Endothelial cell of umbilical vein (primary cell): Measurements from ENCODE around the gene GPR137.

Source experiments
- CTCF ChIP-seq, 2 donors: IDR thresholded peaks; 1 replicate in 1 of 2; 2 replicates in 1 of 2; pipeline ENCODE4 v1.5.1; 2011; ENCODE audit warnings: low read length in 2 of 2, mild to moderate bottlenecking in 2 of 2, moderate library complexity in 2 of 2, control low read depth in 1 of 2, inconsistent platforms in 1 of 2, low read depth in 1 of 2; ENCODE audit not compliant: insufficient read depth in 1 of 2; ENCODE audit errors: extremely low read depth in 1 of 2
- EZH2 ChIP-seq: IDR thresholded peaks from 2 replicates; pipeline ENCODE4 v1.6.1; 2012; ENCODE audit warnings: borderline replicate concordance, low read depth, mild to moderate bottlenecking, moderate library complexity, low read length, inconsistent platforms; ENCODE audit not compliant: severe bottlenecking
- FOS ChIP-seq: IDR thresholded peaks from 2 replicates; pipeline ENCODE4 v1.6.1; 2011; ENCODE audit warnings: mild to moderate bottlenecking, low read length, moderate library complexity, borderline replicate concordance; ENCODE audit not compliant: insufficient read depth
- GATA2 ChIP-seq: IDR thresholded peaks from 2 replicates; pipeline ENCODE4 v1.7.0; 2011; ENCODE audit warnings: low read depth, mild to moderate bottlenecking, moderate library complexity, mixed read lengths, low read length; ENCODE audit not compliant: insufficient read length, insufficient read depth
- JUN ChIP-seq: IDR thresholded peaks from 2 replicates; pipeline ENCODE4 v1.6.1; 2011; ENCODE audit warnings: borderline replicate concordance, low read depth; ENCODE audit not compliant: insufficient read length, insufficient read depth
- MYC ChIP-seq: IDR thresholded peaks from one replicate; pipeline ENCODE4 v1.6.1; 2011; ENCODE audit warnings: mild to moderate bottlenecking, low read depth, low read length
- POLR2A ChIP-seq: IDR thresholded peaks from 2 replicates; pipeline ENCODE4 v1.6.1; 2012; ENCODE audit warnings: low read depth, mild to moderate bottlenecking, control low read depth, low read length
- POLR2AphosphoS5 ChIP-seq: IDR thresholded peaks from 2 replicates; pipeline ENCODE4 v1.6.1; 2012; ENCODE audit warnings: low read depth, mild to moderate bottlenecking, control low read depth, low read length, moderate library complexity; ENCODE audit not compliant: insufficient read depth
- TF ChIP-seq, protein P1 (sequence below): IDR thresholded peaks from 2 replicates; pipeline ENCODE4 v1.6.1; 2011; ENCODE audit not compliant: insufficient read depth, insufficient read length

- TF ChIP-seq POLR2A: no peak
- no peak for TF ChIP-seq CTCF (IDR thresholded peaks at IDR 0.05; ENCODE audit: extremely low read depth in 1 of 2, insufficient read depth in 1 of 2, low read depth in 1 of 2, low read length in 2 of 2)
- no peak for TF ChIP-seq EZH2
- no peak for TF ChIP-seq MYC
- TF ChIP-seq JUN: no peak
- no peak for TF ChIP-seq POLR2AphosphoS5
- TF ChIP-seq, protein P1, sequence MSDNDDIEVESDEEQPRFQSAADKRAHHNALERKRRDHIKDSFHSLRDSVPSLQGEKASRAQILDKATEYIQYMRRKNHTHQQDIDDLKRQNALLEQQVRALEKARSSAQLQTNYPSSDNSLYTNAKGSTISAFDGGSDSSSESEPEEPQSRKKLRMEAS: no peak
- no peak for TF ChIP-seq GATA2
- TF ChIP-seq FOS: no peak
Measured at GRCh38 chr11:64313491-64314145, 28.0 kb downstream of the GPR137 start.
